Skeletal muscle tissue (tissue), 4 donors: Measurements from ENCODE around the gene ITFG1. TPM values are rescaled to one million over a fixed set of nuclear protein-coding genes. Genes with fewer than 3 reads are reported as not detected.
"Not testable (repeated sequence)": the region's sequence is repeated elsewhere in the genome, so short reads cannot be mapped to it uniquely, and the experiment has no call there.

Experiments used
- H3K27ac ChIP-seq: one replicate; pipeline ENCODE4 v1.7.0; 2013; ENCODE audit warnings: mild to moderate bottlenecking, low read depth, low read length, inconsistent platforms
- H3K27me3 ChIP-seq, 3 donors: one replicate each; pipeline ENCODE4 v1.7.0; 2013; ENCODE audit warnings: low read length in 3 of 3; ENCODE audit not compliant: control insufficient read depth in 3 of 3, insufficient read depth in 3 of 3
- H3K36me3 ChIP-seq, 3 donors: one replicate each; pipeline ENCODE4 v1.7.0; 2013; ENCODE audit warnings: low read length in 3 of 3; ENCODE audit not compliant: control insufficient read depth in 3 of 3, insufficient read depth in 3 of 3
- H3K4me1 ChIP-seq, 3 donors: one replicate each; pipeline ENCODE4 v1.7.0; 2013; ENCODE audit warnings: low read length in 3 of 3, mild to moderate bottlenecking in 3 of 3; ENCODE audit not compliant: control insufficient read depth in 3 of 3, insufficient read depth in 3 of 3
- H3K4me3 ChIP-seq, 3 donors: one replicate each; pipeline ENCODE4 v1.7.0; 2013; ENCODE audit warnings: low read length in 3 of 3
- H3K9ac ChIP-seq, 3 donors: one replicate each; pipeline ENCODE4 v1.7.0; 2013; ENCODE audit warnings: low read length in 3 of 3, mild to moderate bottlenecking in 3 of 3, moderate library complexity in 2 of 3, low read depth in 1 of 3
- H3K9me3 ChIP-seq, 3 donors: one replicate each; pipeline ENCODE4 v1.7.0; 2013; ENCODE audit warnings: low read length in 3 of 3; ENCODE audit not compliant: control insufficient read depth in 3 of 3
- total RNA-seq: library from RNA; depleted of rRNA; stranded (reverse); fragments of >200 nt; gene quantifications from one replicate; pipeline ENCODE4 v1.2.3, GENCODE V29; 2014
- donor health status: Osteomylitis.

ITFG1 gene
- total RNA-seq, 1 donor from 2014 or later = 89.2 TPM

DNA sequence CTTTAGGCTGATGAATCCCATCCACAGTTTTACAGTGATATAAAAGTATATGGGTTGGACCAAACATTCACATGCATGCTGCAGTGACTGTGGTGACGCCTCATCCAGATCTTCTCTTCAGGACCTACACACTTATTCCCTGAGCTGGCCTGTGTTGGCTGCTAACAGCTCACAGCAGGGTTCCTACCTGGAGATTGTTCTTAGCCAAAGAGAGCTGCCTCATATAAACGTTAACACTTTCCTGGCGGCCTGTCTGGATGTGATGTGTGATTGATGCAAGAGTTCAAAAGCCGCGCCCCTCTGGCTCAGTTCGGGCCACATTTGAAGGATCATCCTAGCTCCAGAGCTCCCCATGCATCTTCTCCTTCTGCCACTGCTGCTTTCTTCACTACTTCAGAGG, 224.1 kb downstream of the ITFG1 start:
- no peaks in the 10 kb centered on the region for H3K4me1 ChIP-seq

GRCh38 chr16:47230296-47230695, 230.6 kb downstream of the ITFG1 start:
- H3K27me3 ChIP-seq = no peaks in the 10 kb centered on the region
- no peaks in the 10 kb centered on the region for H3K4me1 ChIP-seq
- no peaks in the 10 kb centered on the region for H3K9me3 ChIP-seq
- no peak overlapping the region for H3K27ac ChIP-seq
- no peak overlapping the region for H3K4me3 ChIP-seq
- no peak overlapping the region for H3K9ac ChIP-seq
- H3K36me3 ChIP-seq = peaks cover 3 to 7% (median 4%) of the 10 kb centered on the region in 3 donors

More for the DNA sequence above, 224.1 kb downstream of the ITFG1 start:
- no peaks in the 10 kb centered on the region for H3K36me3 ChIP-seq
- H3K4me3 ChIP-seq = no peak overlapping the region
- no peak overlapping the region for H3K9ac ChIP-seq
- no peaks in the 10 kb centered on the region for H3K27me3 ChIP-seq
- H3K9me3 ChIP-seq = no peaks in the 10 kb centered on the region
- no peak overlapping the region for H3K27ac ChIP-seq

DNA sequence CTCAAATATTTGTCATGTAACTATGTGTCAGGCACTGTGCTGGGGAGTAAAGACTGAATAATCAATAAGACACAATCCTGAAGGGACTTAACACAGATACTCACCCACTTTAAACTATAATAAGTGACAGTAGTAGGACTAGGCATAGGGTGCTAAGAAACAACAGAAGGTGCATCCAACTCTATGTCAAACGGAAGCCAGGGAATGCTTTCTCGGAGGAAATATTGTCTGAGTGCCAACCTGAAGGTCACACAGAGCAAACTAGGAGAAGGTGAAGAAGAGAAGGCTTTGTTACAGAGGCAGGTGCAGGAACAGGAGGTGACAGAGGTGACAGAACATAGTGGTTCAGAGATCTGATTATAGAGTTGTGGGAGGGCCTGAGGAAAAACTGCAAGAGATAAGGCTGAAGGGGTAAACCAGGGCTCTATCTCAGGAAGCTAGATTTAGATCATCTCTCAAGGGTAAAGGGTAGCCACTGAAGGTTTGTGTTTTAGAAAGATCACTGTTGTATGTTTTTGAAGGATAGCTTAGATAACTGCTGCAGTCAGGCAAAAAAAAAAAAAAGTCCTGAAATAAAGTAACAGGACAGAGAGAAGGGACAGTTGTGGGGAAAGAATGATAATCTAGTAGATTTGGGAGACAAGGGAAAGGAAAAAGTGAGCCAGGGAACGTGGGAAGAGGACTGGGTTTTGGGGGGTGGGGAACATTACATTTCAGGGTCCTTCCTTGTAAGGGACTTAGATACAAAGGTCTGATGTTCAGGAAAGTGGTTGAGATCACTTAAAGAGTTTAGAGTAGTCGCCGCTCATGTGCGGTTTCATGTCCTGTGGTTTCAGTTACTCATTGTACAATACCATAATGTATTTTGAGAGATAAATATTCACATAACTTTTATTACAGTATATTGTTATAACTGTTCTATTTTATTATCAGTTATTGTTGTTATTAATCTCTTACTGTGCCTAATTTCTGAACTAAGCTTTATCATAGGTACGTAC, 231.5 kb downstream of the ITFG1 start:
- Histone ChIP-seq H3K27me3 (no peaks in the 10 kb centered on the region), H3K27ac (no peak overlapping the region), H3K36me3 (peaks cover 3 to 7% (median 4%) of the 10 kb centered on the region in 3 donors), H3K9me3 (no peaks in the 10 kb centered on the region), H3K9ac (no peak overlapping the region), H3K4me3 (no peak overlapping the region), H3K4me1 (no peaks in the 10 kb centered on the region)

GRCh38 chr16:47228241-47228640, 232.6 kb downstream of the ITFG1 start:
- Histone ChIP-seq H3K4me1 (no peaks in the 10 kb centered on the region), H3K9me3 (no peaks in the 10 kb centered on the region), H3K36me3 (peaks cover 3 to 7% (median 4%) of the 10 kb centered on the region in 3 donors), H3K9ac (no peak overlapping the region), H3K4me3 (no peak overlapping the region), H3K27me3 (no peaks in the 10 kb centered on the region), H3K27ac (no peak overlapping the region)

- no peak overlapping the region for H3K27ac ChIP-seq
- H3K4me1 ChIP-seq = no peaks in the 10 kb centered on the region
Observed at GRCh38 chr16:47213761-47214440, 247.0 kb downstream of the ITFG1 start.

DNA sequence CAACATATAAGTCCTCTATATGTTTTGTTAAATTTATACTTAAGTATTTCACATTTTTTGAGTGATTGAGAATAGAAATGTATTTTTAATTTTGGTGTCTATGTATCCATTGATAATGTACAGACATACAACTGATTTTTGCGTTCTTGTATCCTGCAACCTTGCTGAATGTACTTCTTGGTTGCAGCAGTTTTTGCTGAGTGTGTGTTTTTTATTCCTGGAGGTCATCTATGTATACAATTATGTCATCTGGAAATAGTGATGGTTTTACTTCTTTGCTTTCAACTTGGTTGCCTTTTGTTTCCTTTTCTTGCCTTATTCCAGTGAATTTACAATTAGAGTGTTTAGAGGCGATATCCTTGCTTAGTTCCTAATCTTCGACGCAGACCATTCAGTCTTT, 249.6 kb downstream of the ITFG1 start:
- Histone ChIP-seq H3K4me3 (no peak overlapping the region), H3K27me3 (no peaks in the 10 kb centered on the region), H3K9ac (no peak overlapping the region), H3K9me3 (no peaks in the 10 kb centered on the region), H3K36me3 (peaks cover 0 to 2% (median 0%) of the 10 kb centered on the region in 3 donors), H3K27ac (no peak overlapping the region), H3K4me1 (no peaks in the 10 kb centered on the region)

More at GRCh38 chr16:47213761-47214440, 247.0 kb downstream of the ITFG1 start:
- no peaks in the 10 kb centered on the region for H3K27me3 ChIP-seq
- no peaks in the 10 kb centered on the region for H3K9me3 ChIP-seq
- H3K36me3 ChIP-seq = peaks cover 4 to 14% (median 5%) of the 10 kb centered on the region in 3 donors
- H3K4me3 ChIP-seq = no peak overlapping the region
- no peak overlapping the region for H3K9ac ChIP-seq

DNA sequence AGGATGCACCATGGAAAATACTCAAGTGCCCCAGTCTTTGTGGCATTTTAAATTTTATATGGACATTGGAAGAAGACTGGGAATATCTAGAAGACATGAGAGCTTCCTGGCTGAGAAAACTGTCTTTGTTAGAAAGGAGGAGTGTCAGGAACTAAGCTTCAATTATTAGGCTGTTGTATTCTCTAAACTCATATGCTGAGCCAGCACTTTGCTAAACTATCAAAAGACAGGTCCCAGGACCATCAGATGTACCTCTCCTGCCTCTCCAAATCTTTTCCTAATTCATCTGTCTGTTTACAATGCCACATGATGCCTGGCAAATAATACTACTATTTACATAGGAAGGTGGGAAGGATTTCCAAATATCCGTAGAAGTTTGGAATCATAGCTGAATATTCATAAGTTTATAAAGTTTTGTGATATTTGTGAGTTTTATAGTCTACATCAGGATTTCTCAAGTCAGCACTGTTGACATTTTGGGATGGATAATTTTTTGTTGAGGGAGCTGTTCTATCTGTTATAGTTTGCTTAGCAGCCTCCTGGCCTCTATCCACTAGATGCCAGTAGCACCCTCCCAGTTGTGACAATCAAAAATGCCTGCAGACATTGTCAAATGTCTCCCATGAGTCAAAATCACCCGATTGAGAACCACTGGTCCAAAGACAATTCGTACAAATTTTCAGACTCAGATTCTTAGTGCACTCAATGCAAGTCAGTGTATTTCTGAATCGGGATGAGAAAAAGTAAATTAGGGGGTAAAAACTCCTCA, 255.9 kb downstream of the ITFG1 start:
- no peaks in the 10 kb centered on the region for H3K36me3 ChIP-seq
- no peak overlapping the region for H3K9ac ChIP-seq
- no peaks in the 10 kb centered on the region for H3K4me1 ChIP-seq
- H3K27ac ChIP-seq = no peak overlapping the region
- no peak overlapping the region for H3K4me3 ChIP-seq
- no peaks in the 10 kb centered on the region for H3K9me3 ChIP-seq
- H3K27me3 ChIP-seq = no peaks in the 10 kb centered on the region

GRCh38 chr16:47203433-47203832, 257.4 kb downstream of the ITFG1 start:
- not testable (repeated sequence) for H3K9ac ChIP-seq, H3K36me3 ChIP-seq, H3K27me3 ChIP-seq, H3K4me1 ChIP-seq, H3K4me3 ChIP-seq, H3K9me3 ChIP-seq, H3K27ac ChIP-seq

GRCh38 chr16:47198180-47198575, 262.7 kb downstream of the ITFG1 start:
- H3K4me3 ChIP-seq = no peak overlapping the region
- no peaks in the 10 kb centered on the region for H3K27me3 ChIP-seq
- peaks cover 0 to 9% (median 2%) of the 10 kb centered on the region in 3 donors for H3K4me1 ChIP-seq
- H3K27ac ChIP-seq = no peak overlapping the region
- no peaks in the 10 kb centered on the region for H3K36me3 ChIP-seq
- H3K9me3 ChIP-seq = no peaks in the 10 kb centered on the region
- no peak overlapping the region for H3K9ac ChIP-seq
